Central memory CD4-positive, alpha-beta T cell (primary cell): ENCODE measurements around the gene FHOD1.

Experiments used
- DNase-seq: peaks from one replicate; pipeline ENCODE4 v3.0.0; 2022

The FHOD1 gene

GRCh38 chr16:67277294-67277998 is 30.2 kb upstream of the FHOD1 start:
- DNase-seq = no peak

DNA sequence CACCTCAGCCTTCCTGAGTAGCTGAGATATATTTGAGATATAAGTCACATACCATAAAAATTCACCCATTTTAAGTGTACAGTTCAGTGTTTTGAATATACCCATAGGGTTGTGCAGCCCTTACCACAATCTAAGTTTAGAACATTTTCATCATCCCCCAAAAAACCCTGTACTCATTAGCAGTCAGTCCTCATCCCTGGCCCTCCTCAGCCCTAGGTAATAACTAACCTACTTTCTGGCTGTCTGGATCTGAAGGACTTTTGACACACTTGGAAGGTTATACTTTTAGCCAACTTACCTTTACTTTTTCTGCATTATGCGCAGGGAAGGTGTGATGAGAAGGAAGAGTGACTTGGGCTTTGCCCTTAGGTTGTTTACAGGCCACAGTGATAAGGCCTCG is 28.0 kb upstream of the FHOD1 start:
- DNase-seq = no peak

DNA sequence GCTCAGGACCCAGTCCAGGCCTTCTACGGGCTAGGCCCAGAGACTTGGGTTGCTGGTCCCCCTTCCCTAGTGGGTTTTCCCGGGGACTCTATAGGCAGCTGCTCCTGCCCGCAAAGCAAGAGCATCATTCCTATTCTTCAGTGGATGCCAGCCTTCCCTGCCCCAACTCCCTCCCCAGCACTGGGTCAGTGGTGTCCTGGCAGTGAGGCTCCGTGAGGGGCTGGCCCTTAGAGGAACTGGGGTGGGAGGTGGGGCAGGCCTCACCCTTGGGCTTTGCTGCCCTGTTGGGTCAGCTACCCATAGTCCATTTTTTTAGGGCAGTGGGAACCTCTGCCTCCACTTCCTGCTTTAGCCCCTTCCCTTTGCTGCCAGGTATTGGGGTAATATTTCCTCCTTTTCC is 24.2 kb upstream of the FHOD1 start:
- no peak for DNase-seq

DNA sequence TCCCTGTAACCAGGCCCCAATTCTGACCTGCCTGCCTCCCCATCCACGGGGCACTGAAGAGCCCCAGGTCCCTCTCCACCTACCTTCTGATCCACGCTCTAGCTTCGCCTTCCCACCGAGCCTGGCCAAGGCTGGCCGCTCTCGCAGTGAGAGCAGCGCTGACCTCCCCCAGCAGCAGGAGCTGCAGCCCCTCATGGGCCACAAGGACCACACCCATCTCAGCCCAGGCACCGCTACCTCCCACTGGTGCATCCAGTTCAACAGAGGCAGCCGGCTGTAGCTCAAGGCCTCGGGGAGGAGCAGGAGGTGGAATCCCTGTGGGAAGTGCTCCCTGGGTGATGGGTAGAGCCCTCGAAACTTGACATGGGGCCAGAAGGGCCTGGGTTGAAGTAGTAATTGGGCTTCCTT is 23.7 kb upstream of the FHOD1 start:
- no peak for DNase-seq

GRCh38 chr16:67269766-67270165 is 22.5 kb upstream of the FHOD1 start:
- DNase-seq = no peak

- DNase-seq = no peak
Measured at GRCh38 chr16:67268136-67268579, 20.9 kb upstream of the FHOD1 start.

GRCh38 chr16:67265834-67266233 is 18.6 kb upstream of the FHOD1 start:
- no peak for DNase-seq

DNA sequence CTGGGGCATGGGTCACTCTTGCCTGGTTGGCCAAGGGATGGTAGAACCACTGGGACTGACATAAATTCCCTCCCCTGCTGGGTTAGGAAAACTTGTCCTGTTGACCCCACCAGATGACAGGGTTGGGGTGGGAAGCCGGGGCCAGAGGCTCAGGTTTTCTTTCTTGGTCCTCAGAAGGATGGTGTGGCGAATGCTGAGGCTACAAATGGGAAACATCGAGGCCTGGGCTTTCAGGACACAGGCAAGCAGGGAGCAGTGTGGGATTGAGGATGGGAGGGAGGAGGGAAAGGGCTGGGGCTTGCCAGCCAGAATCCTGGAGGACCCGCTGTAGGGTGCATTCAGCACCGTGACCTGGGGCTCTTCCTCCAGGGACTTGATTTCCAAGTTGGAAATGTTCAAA is 17.6 kb upstream of the FHOD1 start:
- DNase-seq = no peak

DNA sequence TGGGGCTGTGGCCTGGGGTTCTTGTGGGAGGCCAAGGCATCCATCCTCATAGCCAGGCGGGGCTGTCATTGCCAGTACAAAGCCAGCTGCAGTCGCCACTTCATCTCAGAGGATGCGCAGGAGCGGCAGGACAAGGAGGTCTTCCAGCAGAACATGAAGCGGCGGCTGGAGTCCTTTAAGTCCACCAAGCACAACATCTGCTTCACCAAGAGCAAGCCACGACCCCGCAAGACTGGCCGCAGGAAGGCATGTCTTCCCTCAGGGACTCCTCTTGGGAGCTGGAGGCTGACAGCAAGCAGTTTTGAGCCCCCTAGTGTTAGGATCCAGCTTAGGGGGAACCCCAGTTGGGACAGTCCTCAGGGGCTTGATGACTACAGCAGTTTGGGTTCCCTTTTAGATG is 17.0 kb upstream of the FHOD1 start:
- no peak for DNase-seq

DNA sequence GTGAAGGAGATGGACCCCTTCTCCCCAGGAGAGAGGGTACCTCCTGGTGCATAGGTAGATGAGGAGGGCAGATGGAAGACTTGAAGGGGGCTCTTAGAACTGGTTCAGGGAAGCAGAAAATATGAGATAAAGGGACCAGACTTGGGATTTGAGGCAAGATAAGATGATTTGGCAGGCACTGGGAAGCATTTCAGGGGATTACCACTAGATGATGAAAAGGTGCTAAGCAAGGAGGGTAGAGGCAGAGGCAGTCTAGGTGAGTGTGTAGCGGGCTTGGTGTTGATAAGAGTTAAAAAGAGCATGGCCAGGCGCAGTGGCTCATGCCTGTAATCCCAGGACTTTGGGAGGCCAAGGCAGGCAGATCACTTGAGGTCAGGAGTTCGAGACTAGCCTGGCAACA is 15.9 kb upstream of the FHOD1 start:
- DNase-seq = no peak

- no peak for DNase-seq
Measured at GRCh38 chr16:67260426-67261063, 13.3 kb upstream of the FHOD1 start.

GRCh38 chr16:67259705-67260104 is 12.4 kb upstream of the FHOD1 start:
- DNase-seq = no peak

DNA sequence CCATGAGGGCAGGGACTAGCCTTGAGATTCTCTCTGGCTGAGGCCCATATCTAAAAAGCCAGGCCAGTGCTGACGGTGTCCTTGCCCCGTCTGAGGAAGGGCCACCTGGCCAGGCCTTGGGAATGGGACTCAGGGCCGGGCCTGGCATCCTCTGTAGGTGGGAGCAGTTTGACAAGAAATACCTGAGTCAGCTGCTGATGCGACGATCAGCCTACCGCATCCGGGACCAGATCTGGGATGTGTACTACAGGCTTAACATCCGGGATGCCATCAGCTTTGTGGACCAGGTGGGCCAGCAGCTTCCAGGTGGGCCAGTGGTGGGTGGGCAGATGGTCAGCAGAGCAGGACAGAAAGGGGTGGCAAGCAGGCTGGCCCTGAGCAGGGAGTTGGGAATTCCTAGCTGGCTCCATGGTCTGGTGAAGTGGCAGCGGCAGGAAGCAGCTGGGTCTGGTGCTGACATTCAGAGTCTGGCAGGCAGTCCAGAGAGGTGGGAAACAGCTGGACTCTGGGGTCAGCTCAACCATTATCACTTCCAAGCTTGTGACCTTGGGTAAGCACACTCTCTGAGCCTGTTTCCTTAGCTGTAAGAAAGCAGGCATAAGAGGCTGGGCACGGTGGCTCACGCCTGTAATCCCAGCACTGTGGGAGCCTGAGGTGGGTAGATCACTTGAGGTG is 11.0 kb upstream of the FHOD1 start:
- no peak for DNase-seq

- no peak for DNase-seq
Measured at GRCh38 chr16:67257486-67258160, 10.3 kb upstream of the FHOD1 start.

DNA sequence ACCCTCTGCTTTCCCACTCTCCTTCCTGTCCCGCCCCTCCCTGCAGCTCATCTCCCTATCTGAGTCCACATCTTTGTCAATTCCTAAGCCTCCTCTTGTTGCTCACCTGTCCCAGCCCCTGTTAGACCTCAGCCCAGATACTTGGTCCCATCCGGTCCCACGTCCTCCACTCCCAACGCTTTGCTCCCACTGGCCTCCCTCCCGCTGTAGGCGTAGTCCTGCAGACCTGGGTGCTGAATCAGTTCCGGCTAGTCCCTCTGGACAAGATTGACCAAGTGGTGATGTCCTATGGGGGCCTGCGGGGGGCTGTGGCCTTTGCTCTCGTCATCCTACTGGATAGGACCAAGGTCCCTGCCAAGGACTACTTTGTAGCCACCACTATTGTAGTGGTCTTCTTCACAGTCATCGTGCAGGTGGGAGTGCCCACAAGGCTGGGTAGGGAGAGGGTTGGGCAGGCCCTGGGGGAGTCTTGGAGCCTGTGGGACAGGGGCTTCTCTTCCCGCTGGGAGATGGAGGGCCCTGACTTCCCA is 9.5 kb upstream of the FHOD1 start:
- DNase-seq = no peak

- no peak for DNase-seq
Measured at GRCh38 chr16:67255553-67256221, 8.4 kb upstream of the FHOD1 start.

GRCh38 chr16:67254801-67255552 is 7.7 kb upstream of the FHOD1 start:
- no peak for DNase-seq

DNA sequence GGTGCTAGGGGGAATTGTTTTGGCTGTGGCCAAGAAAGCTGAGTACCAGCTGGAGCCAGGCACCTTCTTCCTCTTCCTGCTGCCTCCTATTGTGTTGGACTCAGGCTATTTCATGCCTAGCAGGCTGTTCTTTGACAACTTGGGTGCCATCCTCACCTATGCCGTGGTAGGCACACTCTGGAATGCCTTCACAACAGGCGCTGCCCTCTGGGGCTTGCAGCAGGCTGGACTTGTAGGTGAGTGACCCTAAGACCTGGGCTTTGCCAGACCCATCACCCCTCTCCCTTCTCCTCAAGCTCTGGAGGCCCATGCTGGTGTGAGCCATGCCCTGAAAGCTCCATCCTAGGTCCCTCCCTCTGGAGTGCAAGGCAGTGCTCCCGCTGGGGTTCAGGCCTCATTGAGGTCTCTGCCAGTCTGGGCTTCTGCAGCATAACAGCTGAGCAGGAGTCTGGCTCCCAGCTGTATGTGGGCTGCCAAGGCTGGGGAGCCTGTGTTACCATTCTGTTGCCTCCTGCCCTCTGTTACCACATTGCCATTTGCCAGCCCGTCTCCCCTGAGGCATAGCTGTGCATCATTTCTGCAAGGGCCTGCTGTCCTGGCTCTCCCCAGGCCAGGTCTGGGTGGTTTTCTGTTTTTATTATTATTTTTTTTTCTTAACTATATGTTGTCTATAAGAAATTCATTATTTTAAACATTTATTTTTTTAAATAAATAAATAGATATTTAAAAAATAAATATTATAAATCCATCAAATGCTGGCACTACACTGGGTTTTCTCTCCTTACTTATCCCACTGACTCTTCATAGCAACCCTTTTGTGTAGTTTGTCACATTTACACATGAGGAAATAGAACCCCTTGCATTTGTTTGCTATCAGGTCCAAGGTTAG is 5.6 kb upstream of the FHOD1 start:
- no peak for DNase-seq

GRCh38 chr16:67250045-67250327 is 2.7 kb upstream of the FHOD1 start:
- no peak for DNase-seq

GRCh38 chr16:67249178-67250044 is 2.1 kb upstream of the FHOD1 start:
- no peak for DNase-seq
